AG04450 (cell line): Measurements from ENCODE around the gene TK2. TPM values are rescaled to one million over a fixed set of nuclear protein-coding genes. Genes with fewer than 3 reads are reported as not detected.

Experiments used
- CTCF ChIA-PET: fragments of 300-600, 350-600 bp; formaldehyde crosslinking; extraction: SDS; loops from one replicate; lab custom pipeline; 2022; ENCODE audit warnings: antibody characterized with exemption, inconsistent platforms; lab: Charles Lee
- POLR2A ChIA-PET: fragments of 350-600 bp; formaldehyde crosslinking; extraction: SDS; loops from one replicate; lab custom pipeline; 2021; ENCODE audit warnings: antibody characterized with exemption, inconsistent platforms; lab: Yijun Ruan, JAX
- DNase-seq: peaks from one replicate; pipeline ENCODE4 v3.0.0-alpha.2; 2011; ENCODE audit warnings: low read depth, low spot score
- H3K27ac ChIP-seq: one replicate; pipeline ENCODE4 v1.5.1; 2012; ENCODE audit warnings: low read depth, low read length, control low read depth
- H3K27me3 ChIP-seq: one replicate; pipeline ENCODE4 v1.6.0; 2012; ENCODE audit warnings: low read length; ENCODE audit not compliant: control insufficient read depth, insufficient read depth
- H3K4me3 ChIP-seq: 2 replicates; pipeline ENCODE4 v1.5.1; 2011; ENCODE audit warnings: mild to moderate bottlenecking, low read depth, low read length, control low read depth
- H3K9me3 ChIP-seq: 2 replicates; pipeline ENCODE4 v1.5.1; 2012; ENCODE audit warnings: low read length; ENCODE audit not compliant: control insufficient read depth, insufficient read depth
- CTCF ChIP-seq: IDR thresholded peaks from 2 replicates; pipeline ENCODE4 v1.5.1; 2011; ENCODE audit warnings: low read depth, low read length, control low read depth, inconsistent platforms
- polyA plus RNA-seq: library from polyadenylated mRNA; depleted of rRNA; stranded (reverse); fragments of >200 nt; gene quantifications from 2 replicates; pipeline ENCODE4 v1.2.3, GENCODE V29; 2011

TK2 gene
- polyA plus RNA-seq, 1 experiment: 34.2 TPM

DNA sequence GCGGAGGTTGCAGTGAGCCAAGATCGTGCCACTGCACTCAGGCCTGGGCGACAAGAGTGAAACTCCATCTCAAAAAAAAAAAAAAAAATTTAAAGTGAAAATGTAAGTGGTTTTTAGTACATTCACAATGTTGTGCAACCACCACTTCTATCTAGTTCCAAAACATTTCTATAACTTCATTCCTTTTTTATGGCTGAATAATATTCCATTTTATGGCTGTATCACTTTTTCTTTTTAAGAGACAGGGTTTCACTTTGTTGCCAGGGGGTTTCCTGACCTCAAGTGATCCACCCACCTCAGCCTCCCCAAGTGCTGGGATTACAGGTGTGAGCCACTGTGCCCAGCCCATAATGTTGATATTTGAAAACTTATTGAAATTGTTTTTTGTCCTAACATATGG is 42.9 kb upstream of the TK2 start:
- no peak for TF ChIP-seq CTCF
- H3K27me3 ChIP-seq: peaks cover 12% of the 10 kb centered on the region
- H3K9me3 ChIP-seq: no peaks in the 10 kb centered on the region
- POLR2A ChIA-PET: interaction anchor here (0.7 kb wide), 1 partner anchor 58 kb away, joined by 4 read pairs; no protein-coding TSS in a partner anchor
- no peak overlapping the region for H3K27ac ChIP-seq
- DNase-seq: no peak
- H3K4me3 ChIP-seq: no peak overlapping the region
- CTCF ChIA-PET: no interaction called here

DNA sequence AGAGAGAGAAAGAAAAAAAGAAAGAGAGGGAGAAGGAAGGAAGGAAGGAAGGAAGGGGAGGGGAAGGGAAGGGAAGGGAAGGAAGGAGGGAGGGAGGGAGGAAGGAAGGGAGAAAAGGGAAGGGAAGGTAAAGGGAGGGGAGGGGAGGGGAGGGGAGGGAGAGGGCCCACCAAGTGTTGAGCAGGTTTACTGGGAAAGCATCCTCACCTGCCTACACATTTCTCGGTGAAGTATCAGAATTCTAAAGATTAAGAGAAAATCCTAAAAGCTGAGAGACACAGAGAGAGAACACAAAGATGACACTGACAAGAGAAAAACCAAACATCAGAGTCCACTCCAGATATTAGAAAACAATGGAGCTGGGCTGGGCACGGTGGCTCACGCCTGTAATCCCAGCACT is 42.3 kb upstream of the TK2 start:
- CTCF ChIA-PET: no interaction called here
- POLR2A ChIA-PET: interaction anchor here (0.7 kb wide), 1 partner anchor 58 kb away, joined by 4 read pairs; no protein-coding TSS in a partner anchor
- Histone ChIP-seq H3K27ac (no peak overlapping the region), H3K9me3 (no peaks in the 10 kb centered on the region), H3K4me3 (no peak overlapping the region), H3K27me3 (peaks cover 10% of the 10 kb centered on the region)
- DNase-seq: no peak
- no peak for TF ChIP-seq CTCF

DNA sequence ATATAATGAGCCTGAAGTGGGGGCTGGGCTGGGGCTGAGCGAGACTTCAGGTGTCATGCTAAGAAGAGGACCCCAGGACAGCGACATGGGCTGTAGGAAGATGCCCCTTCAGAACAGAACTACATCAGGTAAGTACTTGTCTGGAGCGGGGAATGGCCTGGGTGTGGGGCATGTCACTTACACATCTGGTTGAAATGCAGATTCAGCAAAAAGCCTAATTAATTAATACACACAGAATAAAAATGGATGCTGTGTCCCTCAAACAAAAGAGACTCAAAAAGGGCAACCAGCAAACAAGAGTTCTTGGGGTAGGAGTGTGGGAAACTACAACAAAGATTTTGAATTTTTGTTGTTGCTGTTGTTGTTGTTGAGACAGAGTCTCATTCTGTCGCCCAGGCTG is 41.1 kb upstream of the TK2 start:
- ChIA-PET POLR2A (no interaction called here), CTCF (interaction anchor here (1.3 kb wide), 1 partner anchor 18 kb away, joined by 8 read pairs; no protein-coding TSS in a partner anchor)
- no peak for TF ChIP-seq CTCF
- no peak overlapping the region for H3K27ac ChIP-seq
- H3K9me3 ChIP-seq: no peaks in the 10 kb centered on the region
- no peak for DNase-seq
- peaks cover 10% of the 10 kb centered on the region for H3K27me3 ChIP-seq
- no peak overlapping the region for H3K4me3 ChIP-seq

DNA sequence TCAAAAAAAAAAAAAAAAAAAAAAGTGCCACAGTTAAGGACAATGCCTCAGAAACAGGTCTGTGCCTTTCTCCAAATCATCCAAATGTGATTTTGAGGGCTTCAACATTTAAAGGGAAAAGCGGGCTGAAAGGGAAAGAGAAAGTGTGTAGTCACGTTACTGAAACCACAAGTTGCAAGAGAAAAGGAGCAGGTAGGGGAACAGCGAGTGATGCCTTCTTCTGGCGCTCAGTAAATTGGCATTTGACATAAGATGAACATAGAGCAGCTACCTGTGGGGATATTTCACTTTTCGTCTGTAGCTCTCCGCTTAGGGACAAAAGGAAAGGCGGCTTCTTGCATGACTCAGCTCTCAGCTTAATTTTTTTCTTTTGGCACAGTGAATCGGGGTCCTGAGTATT is 40.4 kb upstream of the TK2 start:
- TF ChIP-seq CTCF: no peak
- no peak for DNase-seq
- Histone ChIP-seq H3K27me3 (peaks cover 10% of the 10 kb centered on the region), H3K27ac (no peak overlapping the region), H3K4me3 (no peak overlapping the region), H3K9me3 (no peaks in the 10 kb centered on the region)
- ChIA-PET POLR2A (no interaction called here), CTCF (interaction anchor here (1.3 kb wide), 1 partner anchor 18 kb away, joined by 8 read pairs; no protein-coding TSS in a partner anchor)

GRCh38 chr16:66588981-66589713 is 39.2 kb upstream of the TK2 start:
- H3K9me3 ChIP-seq: no peaks in the 10 kb centered on the region
- POLR2A ChIA-PET: interaction anchor here (0.7 kb wide), 1 partner anchor 35 kb away, joined by 5 read pairs; no protein-coding TSS in a partner anchor
- no peak overlapping the region for H3K27ac ChIP-seq
- no peak overlapping the region for H3K4me3 ChIP-seq
- DNase-seq: no peak
- CTCF ChIA-PET: no interaction called here
- peaks cover 6% of the 10 kb centered on the region for H3K27me3 ChIP-seq
- TF ChIP-seq CTCF: peak; percentile 54
